K562 (cell line): ENCODE data around the gene MYO3B. TPM values are rescaled to one million over a fixed set of nuclear protein-coding genes. Genes with fewer than 3 reads are reported as not detected.

Experiments used
- CC2D1A ChIP-seq: fragments of 450-650 bp; IDR thresholded peaks from 2 replicates; pipeline ENCODE4 v1.6.1; 2017; ENCODE audit warnings: mild to moderate bottlenecking
- PRDM10 ChIP-seq: fragments of 450-650 bp; IDR thresholded peaks from 2 replicates; pipeline ENCODE4 v1.6.1; 2018; ENCODE audit not compliant: partially characterized antibody
- THRB ChIP-seq: fragments of 450-650 bp; formaldehyde crosslinking; conservative IDR thresholded peaks from 2 replicates; pipeline ENCODE4 v1.4.0; 2022; ENCODE audit warnings: mild to moderate bottlenecking, missing genetic modification characterization
- XRCC4 ChIP-seq: IDR thresholded peaks from one replicate; pipeline ENCODE4 v1.6.1; 2011; ENCODE audit not compliant: insufficient read depth, insufficient read length; ENCODE audit errors: extremely low read depth
- ZFX ChIP-seq: sonication (generic); formaldehyde crosslinking; IDR thresholded peaks from 2 replicates; pipeline ENCODE4 v1.8.0; 2022; ENCODE audit warnings: mild to moderate bottlenecking, missing genetic modification reagents, moderate library complexity
- polyA plus RNA-seq, 8 experiments: library from polyadenylated mRNA; depleted of rRNA in 4 of 8; stranded (reverse) in 5 of 8; unstranded in 3 of 8; fragments of >200 nt; fragmentation: Nextera tagmentation in 2 of 8; fragmentation: Illumina TruSeq in 1 of 8; extraction: Ambion mirVana in 2 of 8; extraction: Trizol in 1 of 8; gene quantifications; 2 replicates each; pipeline versions ENCODE4 v1.2.1 to v1.2.3, GENCODE V29; 2011 to 2014; ENCODE audit warnings: inconsistent platforms in 1 of 8, missing spikeins in 1 of 8
- total RNA-seq, 7 experiments: library from RNA; depleted of rRNA in 6 of 7; stranded (reverse); fragments of >200 nt in 6 of 7; fragmentation: Illumina TruSeq in 2 of 7; extraction: Trizol in 2 of 7; gene quantifications; 2 replicates each; pipeline versions ENCODE4 v1.2.1 to v1.2.3, GENCODE V29; 2011 to 2021; ENCODE audit warnings: low replicate concordance in 1 of 7

MYO3B gene
- total and polyA plus RNA-seq, 9 of the 15 experiments (the other 6 are each of a cell fraction or from before 2014, with no cell fraction given): 2.7 to 6.5 (median 3.6) TPM

GRCh38 chr2:170139276-170139967 is 38.5 kb upstream of the MYO3B start (continued):
- no peak for TF ChIP-seq ZFX (CRISPR knock-in tag)
- peak; percentile 26 for TF ChIP-seq PRDM10
- peak; percentile 56; the same call in 1 of the 2 replicates for TF ChIP-seq THRB
- peak; percentile 17; the same call in 1 of the 2 replicates for TF ChIP-seq CC2D1A
- no peak for TF ChIP-seq XRCC4
